GM12864 (cell line): ENCODE data around the gene CLEC17A.

Experiments used
- DNase-seq: peaks from one replicate; pipeline ENCODE4 v3.0.0-alpha.2; 2011; ENCODE audit warnings: low read depth
- H3K4me3 ChIP-seq: 2 replicates; pipeline ENCODE4 v1.5.1; 2011; ENCODE audit warnings: mild to moderate bottlenecking, low read depth, low read length, control low read depth
- TF ChIP-seq, protein P1 (sequence below): IDR thresholded peaks from 2 replicates; pipeline ENCODE4 v1.5.1; 2011; ENCODE audit warnings: low read depth, mild to moderate bottlenecking, moderate library complexity, low read length, control low read depth, inconsistent platforms; ENCODE audit errors: missing control alignments

Gene CLEC17A

DNA sequence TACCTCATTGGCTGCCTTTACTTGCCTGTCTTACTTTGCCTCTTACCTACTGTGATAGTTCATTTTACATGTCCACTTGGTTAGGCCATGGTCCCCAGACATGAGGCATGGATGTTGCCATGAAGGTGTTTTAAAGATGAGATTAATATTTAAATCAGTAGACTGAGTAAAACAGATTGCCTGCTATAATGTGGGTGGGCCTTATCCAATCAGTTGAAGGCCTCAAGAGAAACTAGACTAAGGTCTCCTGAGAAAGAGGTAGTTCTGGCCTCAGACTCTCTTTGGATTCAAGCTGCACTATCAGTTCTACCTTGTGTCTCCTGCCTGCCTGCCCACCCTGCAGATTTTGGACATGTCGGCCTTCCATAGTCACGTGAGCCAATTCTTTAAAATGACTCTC lies 65.6 kb downstream of the CLEC17A start:
- no peak for DNase-seq
- TF ChIP-seq, protein P1, sequence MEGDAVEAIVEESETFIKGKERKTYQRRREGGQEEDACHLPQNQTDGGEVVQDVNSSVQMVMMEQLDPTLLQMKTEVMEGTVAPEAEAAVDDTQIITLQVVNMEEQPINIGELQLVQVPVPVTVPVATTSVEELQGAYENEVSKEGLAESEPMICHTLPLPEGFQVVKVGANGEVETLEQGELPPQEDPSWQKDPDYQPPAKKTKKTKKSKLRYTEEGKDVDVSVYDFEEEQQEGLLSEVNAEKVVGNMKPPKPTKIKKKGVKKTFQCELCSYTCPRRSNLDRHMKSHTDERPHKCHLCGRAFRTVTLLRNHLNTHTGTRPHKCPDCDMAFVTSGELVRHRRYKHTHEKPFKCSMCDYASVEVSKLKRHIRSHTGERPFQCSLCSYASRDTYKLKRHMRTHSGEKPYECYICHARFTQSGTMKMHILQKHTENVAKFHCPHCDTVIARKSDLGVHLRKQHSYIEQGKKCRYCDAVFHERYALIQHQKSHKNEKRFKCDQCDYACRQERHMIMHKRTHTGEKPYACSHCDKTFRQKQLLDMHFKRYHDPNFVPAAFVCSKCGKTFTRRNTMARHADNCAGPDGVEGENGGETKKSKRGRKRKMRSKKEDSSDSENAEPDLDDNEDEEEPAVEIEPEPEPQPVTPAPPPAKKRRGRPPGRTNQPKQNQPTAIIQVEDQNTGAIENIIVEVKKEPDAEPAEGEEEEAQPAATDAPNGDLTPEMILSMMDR = no peak
- no peak overlapping the region for H3K4me3 ChIP-seq

DNA sequence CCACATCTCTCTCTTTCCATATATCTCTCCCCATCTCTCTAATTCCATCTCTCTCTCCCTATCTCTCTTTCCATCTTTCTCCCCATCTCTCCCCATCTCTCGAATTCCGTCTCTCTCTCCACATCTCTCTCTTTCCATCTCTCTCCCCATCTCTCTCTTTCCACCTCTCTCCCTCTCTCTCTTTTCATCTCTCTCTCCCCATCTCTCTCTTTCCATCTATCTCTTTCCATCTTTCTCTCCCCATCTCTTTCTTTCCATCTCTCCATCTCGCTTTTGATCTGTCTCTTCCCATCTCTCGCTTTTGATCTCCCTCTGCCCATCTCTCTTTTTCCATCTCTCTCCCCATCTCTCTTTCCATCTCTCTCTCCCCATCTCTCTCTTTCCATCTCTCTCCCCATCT lies 66.1 kb downstream of the CLEC17A start:
- TF ChIP-seq, protein P1 = no peak

DNA sequence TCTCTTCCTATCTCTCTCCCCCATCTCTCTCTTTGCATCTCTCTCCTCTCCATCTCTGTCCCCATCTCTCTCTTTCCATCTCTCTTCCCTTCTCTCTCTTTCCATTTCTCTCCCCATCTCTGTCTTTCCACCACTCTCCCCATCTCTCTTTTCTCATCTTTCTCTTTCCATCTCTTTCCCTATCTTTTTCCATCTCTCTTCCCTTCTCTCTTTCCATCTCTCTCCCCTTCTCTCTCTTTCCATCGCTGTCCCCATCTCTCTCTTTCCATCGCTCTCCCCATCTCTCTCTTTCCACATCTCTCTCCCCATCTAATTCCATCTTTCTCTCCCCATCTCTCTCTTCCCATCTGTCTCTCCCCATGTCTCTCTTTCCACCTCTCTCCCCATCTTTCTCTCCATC lies 67.3 kb downstream of the CLEC17A start:
- DNase-seq = no peak
- TF ChIP-seq, protein P1 = no peak
- no peak overlapping the region for H3K4me3 ChIP-seq

More for the DNA sequence above, 66.1 kb downstream of the CLEC17A start:
- H3K4me3 ChIP-seq = no peak overlapping the region
- DNase-seq = no peak

DNA sequence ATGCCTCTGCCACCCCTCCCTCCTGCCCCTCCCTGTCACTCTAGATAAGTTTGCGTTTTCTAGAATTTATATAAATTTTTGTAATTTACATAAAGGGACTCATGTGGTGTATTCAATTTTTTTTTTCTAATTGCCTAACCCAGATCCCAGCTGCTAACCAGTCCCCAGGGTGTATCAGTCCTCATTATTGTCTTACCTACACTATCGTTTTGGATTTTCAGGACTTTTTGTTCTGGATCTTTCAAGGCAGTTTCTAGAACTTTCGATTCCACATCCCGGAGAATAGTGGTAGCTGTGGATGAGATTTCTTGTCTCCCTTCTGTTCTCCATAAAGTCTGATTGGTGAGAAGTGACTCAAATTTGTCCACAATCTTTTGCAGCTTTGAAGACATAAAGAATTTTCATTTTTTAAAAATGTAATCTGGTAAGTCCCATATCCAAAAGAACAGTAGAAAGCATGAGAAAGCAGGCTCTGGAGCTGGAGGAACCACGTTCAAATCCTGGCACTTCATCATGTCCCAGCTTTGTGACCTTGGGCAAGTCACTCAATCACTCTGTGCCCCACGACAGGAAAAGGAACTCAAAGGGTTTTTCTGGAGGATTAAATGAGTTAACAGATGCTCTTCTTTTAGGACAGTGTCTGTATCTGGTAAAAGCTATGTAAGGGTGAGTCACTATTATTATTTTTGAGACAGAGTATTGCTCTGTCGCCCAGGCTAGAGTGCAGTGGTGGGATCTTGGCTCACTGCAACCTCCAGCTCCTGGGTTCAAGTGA lies 72.1 kb downstream of the CLEC17A start:
- H3K4me3 ChIP-seq = no peak overlapping the region
- TF ChIP-seq, protein P1 = no peak
- no peak for DNase-seq

DNA sequence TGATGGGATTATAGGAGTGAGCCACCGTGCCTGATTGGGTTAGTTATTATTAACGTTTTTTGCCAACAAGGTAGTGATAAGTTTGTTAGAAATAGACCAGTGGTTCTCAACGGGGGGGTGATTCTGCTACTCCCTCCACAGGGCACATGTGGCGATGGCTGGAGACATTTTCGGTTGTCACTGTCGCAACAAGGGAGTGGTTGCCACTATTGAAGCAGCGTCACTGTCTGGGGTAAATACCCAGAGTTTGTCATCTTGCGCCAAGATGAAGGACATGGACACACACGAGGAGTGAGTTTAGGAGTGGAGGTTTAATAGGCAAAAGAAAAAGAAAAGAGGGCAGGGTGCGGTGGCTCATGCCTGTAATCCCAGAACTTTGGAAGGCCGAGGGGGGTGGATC lies 72.8 kb downstream of the CLEC17A start:
- H3K4me3 ChIP-seq = no peak overlapping the region
- DNase-seq = no peak
- TF ChIP-seq, protein P1 = no peak

DNA sequence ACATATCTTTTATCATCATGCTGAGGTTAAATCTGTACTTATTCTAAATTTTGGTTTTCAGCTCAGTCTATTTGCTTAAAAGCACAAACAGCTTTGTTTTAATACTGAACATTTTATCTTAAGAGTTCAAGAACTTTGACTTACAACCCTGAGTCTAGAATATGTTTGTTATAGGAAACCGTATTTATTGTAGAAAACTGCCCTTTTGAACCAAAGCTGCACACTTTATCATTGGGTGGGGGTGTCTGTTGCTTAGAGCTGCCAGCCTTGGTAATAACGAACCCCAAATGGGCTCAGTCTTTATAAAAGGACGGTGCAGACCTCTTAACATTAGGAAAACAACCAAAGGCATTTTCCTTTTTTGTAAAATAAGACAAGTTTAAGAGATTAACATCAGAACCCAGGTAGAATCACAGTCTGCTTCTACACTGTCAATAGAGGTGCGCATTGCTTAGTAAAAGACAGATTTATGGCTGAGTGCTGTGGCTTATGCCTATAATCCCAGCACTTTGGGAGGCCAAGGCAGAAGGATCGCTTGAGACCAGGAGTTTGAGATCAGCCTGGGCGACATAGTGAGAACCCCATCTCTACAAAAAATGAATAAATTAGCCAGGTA lies 77.1 kb downstream of the CLEC17A start:
- TF ChIP-seq, protein P1 = no peak
- no peak overlapping the region for H3K4me3 ChIP-seq

More for the DNA sequence above, 77.1 kb downstream of the CLEC17A start:
- DNase-seq = no peak
